GM21619 (cell line): ENCODE data around the gene TBCK.

Source experiments
- ATAC-seq: cut with Tn5 transposase; IDR thresholded peaks from one replicate; pipeline ENCODE4 v1.9.1; 2021; ENCODE audit not compliant: unreplicated experiment

TBCK gene

GRCh38 chr4:106315968-106316772 is at the start of gene TBCK, which contains the start of gene AIMP1:
Gene TBCK (minus strand): TSS chr4:106316209. CDS start chr4:106308960, 7,249 bp downstream.
Gene AIMP1 (plus strand): TSS chr4:106316550. CDS start chr4:106325010, 8,460 bp downstream.
- peak; percentile 88 for ATAC-seq

- ATAC-seq, result no peak
These were observed 49.6 kb upstream of the TBCK start for GRCh38 chr4:106365613-106366012.

- ATAC-seq, result no peak
These were observed 48.3 kb upstream of the TBCK start for GRCh38 chr4:106364282-106364681.

GRCh38 chr4:106362086-106362825 is 46.2 kb upstream of the TBCK start:
- ATAC-seq, result no peak

- ATAC-seq, result no peak
These were observed 42.9 kb upstream of the TBCK start for GRCh38 chr4:106358899-106359298.

- no peak for ATAC-seq
These were observed 39.2 kb upstream of the TBCK start for GRCh38 chr4:106355193-106355592.

- ATAC-seq, result no peak
These were observed 37.8 kb upstream of the TBCK start for GRCh38 chr4:106353786-106354185.

- ATAC-seq, result no peak
These were observed 35.0 kb upstream of the TBCK start for GRCh38 chr4:106351016-106351415.

- ATAC-seq, result no peak
These were observed 31.2 kb upstream of the TBCK start for GRCh38 chr4:106347167-106347566.

- no peak for ATAC-seq
These were observed 28.6 kb upstream of the TBCK start for GRCh38 chr4:106344647-106344970.

- ATAC-seq, result no peak
These were observed 28.0 kb upstream of the TBCK start for GRCh38 chr4:106343865-106344646.

- ATAC-seq, result no peak
These were observed 24.8 kb upstream of the TBCK start for GRCh38 chr4:106340774-106341173.

- no peak for ATAC-seq
These were observed 23.4 kb upstream of the TBCK start for GRCh38 chr4:106339431-106339830.

GRCh38 chr4:106338671-106339070 is 22.7 kb upstream of the TBCK start:
- ATAC-seq, result no peak

- no peak for ATAC-seq
These were observed 21.9 kb upstream of the TBCK start for GRCh38 chr4:106337916-106338315.

GRCh38 chr4:106336618-106337017 is 20.6 kb upstream of the TBCK start:
- no peak for ATAC-seq

GRCh38 chr4:106334741-106335470 is 18.9 kb upstream of the TBCK start:
- no peak for ATAC-seq

- no peak for ATAC-seq
These were observed 17.2 kb upstream of the TBCK start for GRCh38 chr4:106333186-106333585.

GRCh38 chr4:106329041-106329618 is 13.1 kb upstream of the TBCK start:
- peak; percentile 88 for ATAC-seq

GRCh38 chr4:106325800-106326199 is 9.8 kb upstream of the TBCK start:
- ATAC-seq, result no peak
